Uterine smooth muscle cell (primary cell): ENCODE measurements around the gene BCL2L15. TPM values are rescaled to one million over a fixed set of nuclear protein-coding genes. Genes with fewer than 3 reads are reported as not detected.

Experiments
- total RNA-seq: library from RNA; depleted of rRNA; stranded (reverse); fragments of >200 nt; gene quantifications from 2 replicates; pipeline ENCODE4 v1.2.3, GENCODE V29; 2014

The BCL2L15 gene
- total RNA-seq: 0.11 and 0.12 TPM in 2 replicates

GRCh38 chr1:113887402-113888175 lies at the start of gene BCL2L15:
TSS of gene BCL2L15 (minus strand) at chr1:113887581. CDS start at chr1:113887375, 206 bp downstream.

GRCh38 chr1:113928941-113929749 lies 41.8 kb upstream of the BCL2L15 start, which contains the start of gene HIPK1:
TSS of gene HIPK1 (plus strand) at chr1:113929324.

GRCh38 chr1:113904674-113905434 lies 17.5 kb upstream of the BCL2L15 start, which contains the start of the genes AP4B1 and DCLRE1B:
TSS of gene AP4B1 (minus strand) at chr1:113904799. CDS start at chr1:113904717, 82 bp downstream.
TSS of gene DCLRE1B (plus strand) at chr1:113905326. CDS start at chr1:113905587, 261 bp downstream.

GRCh38 chr1:113871597-113872113 lies 15.7 kb downstream of the BCL2L15 start, which contains the start of gene PTPN22:
TSS of gene PTPN22 (minus strand) at chr1:113871712.

Other genes starting within 250 kb of the BCL2L15 start
- 42.3 and 52.4 TPM in 2 replicates for gene PHTF1, start 128.1 kb downstream of the BCL2L15 start, total RNA-seq
- gene RSBN1, start 75.1 kb downstream of the BCL2L15 start, total RNA-seq: 10.6 and 11.5 TPM in 2 replicates
- 0.66 and 0.75 TPM in 2 replicates for gene PTPN22, start 15.9 kb downstream of the BCL2L15 start, total RNA-seq
- 19.0 and 29.9 TPM in 2 replicates for gene AP4B1, start 17.2 kb upstream of the BCL2L15 start, total RNA-seq
- gene DCLRE1B, start 17.7 kb upstream of the BCL2L15 start, total RNA-seq: 1.2 and 3.7 TPM in 2 replicates
- 18.6 and 19.1 TPM in 2 replicates for gene HIPK1, start 41.7 kb upstream of the BCL2L15 start, total RNA-seq
- gene OLFML3, start 91.9 kb upstream of the BCL2L15 start, total RNA-seq: 187 and 300 TPM in 2 replicates